Right atrium auricular region (tissue), 2 donors: ENCODE data around the gene ADARB2. TPM values are rescaled to one million over a fixed set of nuclear protein-coding genes. Genes with fewer than 3 reads are reported as not detected.

ENCODE experiments used
- DNase-seq: peaks from one replicate; pipeline ENCODE4 v3.0.0-alpha.2; 2019; ENCODE audit warnings: low spot score
- H3K27ac ChIP-seq, 2 donors: fragments of 200-600 bp; sonication (generic); 1 replicate in 1 of 2; 2 replicates in 1 of 2; pipeline ENCODE4 v1.5.1; 2016 to 2019
- H3K27me3 ChIP-seq, 2 donors: fragments of 200-600 bp; sonication (generic); one replicate each; pipeline versions ENCODE4 v1.5.1 to v1.6.0; 2017 to 2019
- H3K36me3 ChIP-seq: fragments of 200-600 bp; sonication (generic); one replicate; pipeline ENCODE4 v1.5.1; 2016
- H3K4me1 ChIP-seq, 2 donors: fragments of 200-600 bp; sonication (generic); one replicate each; pipeline versions ENCODE4 v1.5.1 to v1.6.0; 2017 to 2019
- H3K4me3 ChIP-seq, 2 donors: fragments of 200-600 bp; sonication (generic); 1 replicate in 1 of 2; 2 replicates in 1 of 2; pipeline ENCODE4 v1.5.1; 2017 to 2019; ENCODE audit warnings: mild to moderate bottlenecking in 1 of 2, moderate library complexity in 1 of 2
- H3K9me3 ChIP-seq, 2 donors: fragments of 200-600 bp; sonication (generic); one replicate each; pipeline ENCODE4 v1.5.1; 2019
- CTCF ChIP-seq, 2 donors: fragments of 200-600 bp; sonication (generic); IDR thresholded peaks; one replicate each; pipeline ENCODE4 v1.5.1; 2019; ENCODE audit warnings: antibody characterized with exemption in 2 of 2
- total RNA-seq, 2 donors: library from RNA; depleted of rRNA; stranded (reverse); fragments of >200 nt; gene quantifications; one replicate each; pipeline ENCODE4 v1.1.0, GENCODE V29; 2016

The ADARB2 gene
- total RNA-seq, 2 donors from 2014 or later = 0.33 to 0.71 TPM

- DNase-seq = peak; percentile 54
- no peak overlapping the region for H3K4me3 ChIP-seq
These were observed 330.1 kb downstream of the ADARB2 start for GRCh38 chr10:1406967-1407945.

GRCh38 chr10:1406132-1406966, 331.0 kb downstream of the ADARB2 start:
- no peaks in the 10 kb centered on the region for H3K9me3 ChIP-seq

More at GRCh38 chr10:1406967-1407945, 330.1 kb downstream of the ADARB2 start:
- no peaks in the 10 kb centered on the region for H3K27me3 ChIP-seq
- H3K9me3 ChIP-seq = no peaks in the 10 kb centered on the region
- no peaks in the 10 kb centered on the region for H3K36me3 ChIP-seq
- no peak overlapping the region for H3K27ac ChIP-seq
- TF ChIP-seq CTCF (IDR thresholded peaks at IDR 0.05) = no peak
- H3K4me1 ChIP-seq = no peaks in the 10 kb centered on the region

GRCh38 chr10:1404323-1405260, 332.7 kb downstream of the ADARB2 start:
- Histone ChIP-seq H3K9me3 (no peaks in the 10 kb centered on the region), H3K4me1 (no peaks in the 10 kb centered on the region), H3K36me3 (no peaks in the 10 kb centered on the region), H3K4me3 (no peak overlapping the region), H3K27me3 (no peaks in the 10 kb centered on the region), H3K27ac (no peak overlapping the region)
- no peak for TF ChIP-seq CTCF (IDR thresholded peaks at IDR 0.05)
- DNase-seq = peak; percentile 30

More at GRCh38 chr10:1406132-1406966, 331.0 kb downstream of the ADARB2 start:
- H3K36me3 ChIP-seq = no peaks in the 10 kb centered on the region
- no peak overlapping the region for H3K27ac ChIP-seq
- H3K27me3 ChIP-seq = no peaks in the 10 kb centered on the region
- no peaks in the 10 kb centered on the region for H3K4me1 ChIP-seq
- H3K4me3 ChIP-seq = no peak overlapping the region
- peak; percentile 44 for DNase-seq
- TF ChIP-seq CTCF (IDR thresholded peaks at IDR 0.05) = no peak

GRCh38 chr10:1403508-1404322, 333.6 kb downstream of the ADARB2 start:
- H3K36me3 ChIP-seq = no peaks in the 10 kb centered on the region
- H3K27me3 ChIP-seq = no peaks in the 10 kb centered on the region
- H3K27ac ChIP-seq = no peak overlapping the region
- no peaks in the 10 kb centered on the region for H3K4me1 ChIP-seq
- no peak for TF ChIP-seq CTCF (IDR thresholded peaks at IDR 0.05)
- no peaks in the 10 kb centered on the region for H3K9me3 ChIP-seq
- DNase-seq = peak; percentile 38
- H3K4me3 ChIP-seq = no peak overlapping the region
